GM19372 (cell line): ENCODE measurements around the gene AMY2B.
"Not testable (repeated sequence)": the region's sequence is repeated elsewhere in the genome, so short reads cannot be mapped to it uniquely, and the experiment has no call there.

ENCODE experiments used
- ATAC-seq: cut with Tn5 transposase; IDR thresholded peaks from one replicate; pipeline ENCODE4 v1.9.1; 2021; ENCODE audit warnings: mild to moderate bottlenecking, low read depth, moderate library complexity; ENCODE audit not compliant: unreplicated experiment

The AMY2B gene

GRCh38 chr1:103571289-103571688 lies at the start of gene AMY2B:
Gene AMY2B, plus strand, starts transcription at chr1:103571589. Its CDS starts 14 bp downstream, at chr1:103571603.
- ATAC-seq: not testable (repeated sequence)

DNA sequence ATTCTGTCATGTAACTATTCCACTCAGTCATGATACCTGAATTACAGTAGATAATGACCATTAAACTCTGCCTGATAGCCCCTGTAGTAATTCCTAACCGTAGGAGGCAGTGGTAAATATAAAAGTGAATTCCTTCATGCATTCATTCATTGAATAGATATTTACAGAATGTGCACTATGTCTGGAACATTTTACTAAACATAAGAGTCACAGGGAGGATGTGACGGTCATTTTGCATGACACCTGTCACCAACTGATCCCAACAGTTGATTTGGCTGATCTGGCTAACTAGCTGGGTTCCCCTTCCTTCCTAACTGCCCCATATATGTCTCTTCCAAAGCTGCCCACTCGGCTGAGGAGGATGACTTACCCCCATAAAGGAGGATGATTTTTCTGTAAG lies 48.0 kb upstream of the AMY2B start:
- ATAC-seq: no peak

DNA sequence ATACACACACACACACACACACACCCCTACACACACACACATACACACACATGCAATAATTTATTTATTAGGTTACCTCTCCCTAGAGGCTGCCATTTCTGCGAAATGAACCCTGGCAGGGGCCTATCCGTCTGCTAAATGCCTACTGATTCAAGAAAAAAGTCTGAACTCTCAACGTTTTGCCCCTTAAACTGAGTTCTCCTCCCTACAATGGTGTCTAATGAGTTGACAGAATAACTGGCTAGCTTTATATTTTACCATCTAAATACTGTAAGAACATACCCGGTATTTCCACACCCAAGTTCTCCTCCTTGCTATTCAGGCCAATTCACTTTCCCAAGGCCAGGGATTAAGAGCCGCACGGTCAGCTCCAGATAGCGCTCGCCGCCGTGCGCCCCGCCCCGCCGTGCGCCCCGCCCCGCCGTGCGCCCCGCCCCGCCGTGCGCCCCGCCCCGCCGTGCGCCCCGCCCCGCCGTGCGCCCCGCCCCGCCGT lies 46.2 kb upstream of the AMY2B start:
- ATAC-seq: peak; percentile 50

DNA sequence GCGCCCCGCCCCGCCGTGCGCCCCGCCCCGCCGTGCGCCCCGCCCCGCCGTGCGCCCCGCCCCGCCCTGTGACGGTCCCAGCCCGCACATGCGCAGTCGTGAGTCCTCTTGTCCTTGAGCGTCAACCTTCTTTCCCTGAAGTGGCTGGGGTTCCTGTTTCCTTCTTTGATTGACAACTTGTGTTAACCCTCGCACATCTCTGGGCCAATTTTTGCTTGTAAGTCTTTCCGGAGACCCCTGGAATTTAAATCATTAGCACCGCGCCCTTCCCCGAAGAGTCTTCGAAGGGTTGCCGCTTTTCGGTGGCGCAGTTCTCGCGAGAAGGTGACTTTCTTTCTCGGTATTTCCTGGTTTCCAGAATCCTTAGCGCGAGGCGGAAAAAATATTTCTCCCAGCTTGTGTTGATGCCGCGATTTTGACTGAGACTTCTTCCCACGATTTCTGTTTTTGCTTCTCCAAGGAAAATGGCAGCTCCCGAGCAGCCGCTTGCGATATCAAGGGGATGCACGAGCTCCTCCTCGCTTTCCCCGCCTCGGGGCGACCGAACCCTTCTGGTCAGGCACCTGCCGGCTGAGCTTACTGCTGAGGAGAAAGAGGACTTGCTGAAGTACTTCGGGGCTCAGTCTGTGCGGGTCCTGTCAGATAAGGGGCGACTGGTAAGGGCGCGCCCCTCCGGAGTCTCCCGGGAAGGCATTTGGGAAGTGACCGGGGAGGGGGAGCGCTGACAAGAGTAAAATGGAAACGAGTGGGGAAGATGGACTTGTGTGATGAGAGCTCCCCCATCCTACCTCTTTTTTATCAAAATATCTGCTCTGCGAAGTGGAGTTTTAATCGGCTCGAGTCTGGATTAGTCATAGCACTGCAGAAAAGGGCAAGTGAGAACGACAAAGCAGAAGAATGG lies 45.5 kb upstream of the AMY2B start, which contains the start of gene RNPC3:
TSS of gene RNPC3 (plus strand) at position 93 of the 901 bp plus-strand sequence. CDS start at position 465, 372 bp downstream.
- peak; percentile 75 for ATAC-seq

- no peak for ATAC-seq
These were observed 44.1 kb upstream of the AMY2B start for GRCh38 chr1:103527331-103527730.

GRCh38 chr1:103529746-103530145 lies 41.6 kb upstream of the AMY2B start:
- ATAC-seq: no peak

DNA sequence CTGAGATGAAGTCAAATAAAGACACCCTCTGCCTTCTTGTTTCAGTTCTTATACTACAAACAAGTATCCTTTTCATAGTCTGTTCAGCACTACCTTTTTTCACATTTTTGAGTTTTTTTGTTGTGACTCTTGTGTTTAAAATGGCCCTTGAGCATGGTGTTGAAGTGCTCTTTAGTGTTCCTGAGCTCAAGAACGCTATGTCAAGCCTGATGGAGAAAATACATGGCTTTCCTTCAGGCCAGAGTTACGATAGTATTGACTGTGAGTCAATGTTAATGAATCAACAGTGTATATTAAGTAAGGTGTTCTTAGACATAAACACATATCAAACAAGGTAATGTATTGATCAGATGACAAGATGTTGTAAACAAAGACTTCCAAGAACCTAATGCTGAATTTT lies 33.2 kb upstream of the AMY2B start:
- no peak for ATAC-seq

- no peak for ATAC-seq
These were observed 30.0 kb upstream of the AMY2B start for GRCh38 chr1:103541431-103541830.

GRCh38 chr1:103546496-103546895 lies 24.9 kb upstream of the AMY2B start:
- no peak for ATAC-seq

GRCh38 chr1:103547840-103548239 lies 23.5 kb upstream of the AMY2B start:
- no peak for ATAC-seq

DNA sequence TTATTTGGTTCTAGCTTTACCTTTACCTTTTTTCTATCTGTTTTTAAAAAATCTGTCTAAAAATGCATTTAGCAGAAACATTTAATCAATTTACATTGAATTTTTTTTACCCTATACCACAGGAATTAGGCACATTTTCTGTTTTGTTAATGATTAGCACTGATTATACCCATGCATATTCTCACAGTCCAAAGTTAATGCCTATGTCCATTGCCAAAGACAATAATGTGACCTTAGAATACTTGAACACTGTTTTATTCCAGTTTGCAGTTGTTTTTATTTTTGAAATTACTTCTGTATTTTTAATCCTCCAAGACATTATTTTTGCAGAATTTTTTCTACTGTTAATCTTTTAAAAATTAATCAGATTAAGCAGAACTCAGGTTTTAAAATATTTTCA lies 11.0 kb upstream of the AMY2B start:
- ATAC-seq: no peak

GRCh38 chr1:103561124-103561523 lies 10.3 kb upstream of the AMY2B start:
- ATAC-seq: not testable (repeated sequence)

GRCh38 chr1:103561643-103562395 lies 9.6 kb upstream of the AMY2B start:
- ATAC-seq: peak; percentile 94

GRCh38 chr1:103563056-103563455 lies 8.3 kb upstream of the AMY2B start:
- ATAC-seq: no peak

DNA sequence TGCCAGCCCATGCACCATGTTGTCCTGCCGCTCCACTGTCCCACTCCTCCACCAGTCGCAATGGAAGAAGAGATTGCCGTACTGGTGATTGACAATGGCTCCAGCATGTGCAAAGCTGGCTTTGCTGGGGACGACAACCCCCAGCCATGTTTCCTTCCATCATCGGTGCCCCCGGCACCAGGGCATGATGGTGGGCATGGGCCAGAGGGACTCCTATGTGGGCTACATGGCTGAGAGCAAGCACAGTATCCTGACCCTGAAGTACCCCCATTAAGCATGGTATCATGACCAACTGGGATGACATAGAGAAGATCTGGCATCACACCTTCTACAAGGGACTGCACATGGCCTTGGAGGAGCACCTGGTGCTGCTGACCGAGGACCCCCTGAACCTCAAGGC lies 1.9 kb upstream of the AMY2B start:
- ATAC-seq: no peak

- ATAC-seq: no peak
These were observed 4.7 kb downstream of the AMY2B start for GRCh38 chr1:103576065-103576464.

- not testable (repeated sequence) for ATAC-seq
These were observed 5.4 kb downstream of the AMY2B start for GRCh38 chr1:103576784-103577183.

GRCh38 chr1:103582464-103582863 lies 11.1 kb downstream of the AMY2B start:
- no peak for ATAC-seq

DNA sequence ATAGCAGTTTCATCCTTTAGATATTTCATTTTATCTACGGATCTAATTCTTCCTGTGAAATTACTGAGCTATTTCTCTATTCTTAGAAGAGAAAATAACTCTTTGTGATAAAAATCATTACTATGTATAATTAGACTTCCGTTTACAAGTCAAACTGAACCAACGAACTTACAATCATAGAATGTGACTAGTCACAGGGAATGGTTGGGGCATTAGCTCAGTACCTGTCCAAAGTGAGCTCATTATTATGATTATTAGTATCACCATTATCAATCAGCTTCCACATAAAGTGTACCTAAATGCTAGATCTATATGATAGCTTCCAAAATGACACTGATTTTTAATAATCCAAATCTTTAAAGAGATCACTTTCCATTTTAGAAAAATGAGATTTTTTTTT lies 12.5 kb downstream of the AMY2B start:
- no peak for ATAC-seq

- no peak for ATAC-seq
These were observed 13.1 kb downstream of the AMY2B start for GRCh38 chr1:103584537-103584936.

DNA sequence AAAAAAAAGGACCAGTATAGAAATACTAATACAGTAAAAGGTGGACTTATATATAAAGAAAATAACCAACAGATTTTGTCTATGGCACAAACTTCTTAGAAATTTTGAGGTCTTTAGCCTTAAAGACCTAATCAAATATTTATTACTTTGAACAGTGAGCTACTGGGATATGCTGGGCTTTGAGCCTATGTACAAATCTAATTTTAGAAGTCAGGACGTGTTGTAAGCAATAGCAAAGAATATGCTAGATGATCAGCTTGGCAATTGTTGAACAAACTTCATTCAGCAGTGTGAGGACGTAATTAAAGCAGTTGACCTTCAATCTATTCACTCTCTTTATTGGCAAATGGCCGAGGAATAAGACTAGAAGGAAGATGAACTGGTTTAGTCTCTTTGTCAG lies 31.4 kb downstream of the AMY2B start:
- not testable (repeated sequence) for ATAC-seq
